BE2C (cell line): ENCODE measurements around the gene CHCHD3.
"Not testable (repeated sequence)": the region's sequence is repeated elsewhere in the genome, so short reads cannot be mapped to it uniquely, and the experiment has no call there.

Experiments used
- DNase-seq: peaks from one replicate; pipeline ENCODE4 v3.0.0-alpha.2; 2020
- H3K27me3 ChIP-seq: fragments of 250-450 bp; sonication (Bioruptor Pico); 2 replicates; pipeline ENCODE4 v1.5.1; 2020; ENCODE audit warnings: mild to moderate bottlenecking
- H3K36me3 ChIP-seq: fragments of 250-450 bp; sonication (Bioruptor Pico); 2 replicates; pipeline ENCODE4 v1.5.1; 2020; ENCODE audit warnings: mild to moderate bottlenecking
- H3K4me1 ChIP-seq: fragments of 250-450 bp; sonication (Bioruptor Pico); 2 replicates; pipeline ENCODE4 v1.5.1; 2020
- H3K4me3 ChIP-seq: 2 replicates; pipeline ENCODE4 v1.5.1; 2011; ENCODE audit warnings: low read depth, low read length
- H3K9me3 ChIP-seq: fragments of 250-450 bp; sonication (Bioruptor Pico); 2 replicates; pipeline ENCODE4 v1.5.1; 2020
- TF ChIP-seq, protein P1 (sequence below): IDR thresholded peaks from 2 replicates; pipeline ENCODE4 v1.5.1; 2012; ENCODE audit warnings: mild to moderate bottlenecking, low read depth, low read length

The CHCHD3 gene

GRCh38 chr7:132919771-132920170 lies 162.1 kb downstream of the CHCHD3 start:
- Histone ChIP-seq H3K27me3 (no peaks in the 10 kb centered on the region), H3K4me1 (peaks cover 10% of the 10 kb centered on the region), H3K4me3 (no peak overlapping the region), H3K9me3 (peaks cover 3% of the 10 kb centered on the region), H3K36me3 (peaks cover 3% of the 10 kb centered on the region; the same call in 1 of the 2 replicates)
- DNase-seq, result no peak
- TF ChIP-seq, protein P1, sequence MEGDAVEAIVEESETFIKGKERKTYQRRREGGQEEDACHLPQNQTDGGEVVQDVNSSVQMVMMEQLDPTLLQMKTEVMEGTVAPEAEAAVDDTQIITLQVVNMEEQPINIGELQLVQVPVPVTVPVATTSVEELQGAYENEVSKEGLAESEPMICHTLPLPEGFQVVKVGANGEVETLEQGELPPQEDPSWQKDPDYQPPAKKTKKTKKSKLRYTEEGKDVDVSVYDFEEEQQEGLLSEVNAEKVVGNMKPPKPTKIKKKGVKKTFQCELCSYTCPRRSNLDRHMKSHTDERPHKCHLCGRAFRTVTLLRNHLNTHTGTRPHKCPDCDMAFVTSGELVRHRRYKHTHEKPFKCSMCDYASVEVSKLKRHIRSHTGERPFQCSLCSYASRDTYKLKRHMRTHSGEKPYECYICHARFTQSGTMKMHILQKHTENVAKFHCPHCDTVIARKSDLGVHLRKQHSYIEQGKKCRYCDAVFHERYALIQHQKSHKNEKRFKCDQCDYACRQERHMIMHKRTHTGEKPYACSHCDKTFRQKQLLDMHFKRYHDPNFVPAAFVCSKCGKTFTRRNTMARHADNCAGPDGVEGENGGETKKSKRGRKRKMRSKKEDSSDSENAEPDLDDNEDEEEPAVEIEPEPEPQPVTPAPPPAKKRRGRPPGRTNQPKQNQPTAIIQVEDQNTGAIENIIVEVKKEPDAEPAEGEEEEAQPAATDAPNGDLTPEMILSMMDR, result no peak

- Histone ChIP-seq H3K27me3 (no peaks in the 10 kb centered on the region), H3K9me3 (peaks cover 3% of the 10 kb centered on the region), H3K4me3 (no peak overlapping the region), H3K36me3 (peaks cover 16% of the 10 kb centered on the region), H3K4me1 (peaks cover 10% of the 10 kb centered on the region)
- DNase-seq, result no peak
- TF ChIP-seq, protein P1, result no peak
Measured at GRCh38 chr7:132915647-132916046, 166.2 kb downstream of the CHCHD3 start.

DNA sequence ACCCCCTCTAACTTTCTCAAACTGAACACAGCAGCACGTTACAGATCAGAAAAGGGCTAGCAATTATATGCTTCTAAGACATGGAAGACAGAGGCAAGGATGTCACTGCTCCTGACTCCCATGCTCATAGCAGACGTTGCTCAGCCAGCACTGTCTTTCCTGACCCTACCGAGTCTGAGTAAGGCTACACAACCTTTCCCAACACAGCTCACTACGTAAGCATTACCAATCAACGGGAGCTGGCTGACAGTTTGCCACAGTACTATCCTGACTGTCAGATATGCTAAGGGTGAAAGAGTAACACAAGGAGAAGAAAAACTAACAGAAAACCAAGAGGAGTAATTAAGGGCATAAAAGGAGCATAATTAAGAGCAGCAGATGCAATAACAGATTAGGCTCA lies 171.2 kb downstream of the CHCHD3 start:
- Histone ChIP-seq H3K36me3 (peaks cover 16% of the 10 kb centered on the region), H3K4me3 (no peak overlapping the region), H3K9me3 (no peaks in the 10 kb centered on the region), H3K4me1 (peaks cover 5% of the 10 kb centered on the region; the same call in 1 of the 2 replicates), H3K27me3 (no peaks in the 10 kb centered on the region)
- TF ChIP-seq, protein P1, result no peak
- no peak for DNase-seq

- H3K36me3 ChIP-seq, result peaks cover 14% of the 10 kb centered on the region
- no peak overlapping the region for H3K4me3 ChIP-seq
- no peaks in the 10 kb centered on the region for H3K9me3 ChIP-seq
- H3K27me3 ChIP-seq, result no peaks in the 10 kb centered on the region
- TF ChIP-seq, protein P1, result no peak
- peaks cover 5% of the 10 kb centered on the region; the same call in 1 of the 2 replicates for H3K4me1 ChIP-seq
- DNase-seq, result no peak
Measured at GRCh38 chr7:132907380-132907940, 174.4 kb downstream of the CHCHD3 start.

GRCh38 chr7:132906193-132906835 lies 175.6 kb downstream of the CHCHD3 start:
- DNase-seq, result no peak
- Histone ChIP-seq H3K27me3 (no peaks in the 10 kb centered on the region), H3K9me3 (no peaks in the 10 kb centered on the region), H3K4me1 (peaks cover 5% of the 10 kb centered on the region; the same call in 1 of the 2 replicates), H3K36me3 (peaks cover 12% of the 10 kb centered on the region), H3K4me3 (no peak overlapping the region)
- TF ChIP-seq, protein P1, result no peak

GRCh38 chr7:132905136-132905535 lies 176.8 kb downstream of the CHCHD3 start:
- H3K4me1 ChIP-seq, H3K36me3 ChIP-seq, DNase-seq, H3K4me3 ChIP-seq, H3K9me3 ChIP-seq, H3K27me3 ChIP-seq: not testable (repeated sequence)
